ENCODE measurements around the gene SCUBE3.

The SCUBE3 gene

DNA sequence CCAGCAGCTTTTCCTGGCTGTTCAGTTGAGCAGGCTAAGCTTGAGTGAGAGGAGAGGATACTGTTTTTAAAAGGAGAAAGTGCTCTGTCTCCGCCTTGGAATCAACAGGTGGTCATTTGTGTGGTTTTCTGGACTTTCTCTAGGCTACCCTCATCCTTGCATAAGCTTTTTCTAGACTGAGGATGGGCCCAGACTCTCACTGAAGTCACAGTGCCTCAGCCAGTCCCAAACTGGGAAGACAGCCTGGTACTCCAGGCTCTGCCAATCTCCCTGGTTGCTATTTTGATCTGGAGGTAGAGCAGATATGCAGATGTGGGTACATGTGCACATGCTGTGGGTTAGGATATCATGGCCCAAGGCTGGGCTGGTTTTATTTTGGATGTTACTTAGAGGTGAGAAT, 7.0 kb downstream of the SCUBE3 start:
- Histone ChIP-seq H3K27me3 (ENCODE audit: insufficient read depth, low read length) (no peaks in the 10 kb centered on the region), H3K79me2 (ENCODE audit: insufficient read depth, low read length) (no peaks in the 10 kb centered on the region), H4K20me1 (ENCODE audit: insufficient read depth, low read length) (no peaks in the 10 kb centered on the region)

GRCh38 chr6:35223396-35223795, 9.6 kb downstream of the SCUBE3 start:
- Histone ChIP-seq H3K9me2 (ENCODE audit: low read depth, low read length) (no peaks in the 10 kb centered on the region), H4K20me1 (ENCODE audit: insufficient read depth, low read length) (no peaks in the 10 kb centered on the region), H3K9ac (ENCODE audit: low read length) (no peak overlapping the region), H3K9me3 (ENCODE audit: low read length) (no peaks in the 10 kb centered on the region), H3K27me3 (ENCODE audit: insufficient read depth, low read length) (no peaks in the 10 kb centered on the region), H3K4me2 (ENCODE audit: low read length) (no peak overlapping the region), H3K79me2 (ENCODE audit: insufficient read depth, low read length) (no peaks in the 10 kb centered on the region), H3K27ac (ENCODE audit: low read depth, low read length, poor library complexity, severe bottlenecking) (no peak overlapping the region), H3K4me1 (ENCODE audit: insufficient read depth, low read length, severe bottlenecking) (no peaks in the 10 kb centered on the region), H3K36me3 (ENCODE audit: insufficient read depth, low read length) (no peaks in the 10 kb centered on the region), H3F3A (ENCODE audit: insufficient read depth, low read length) (no peaks in the 10 kb centered on the region), H3K4me3 (ENCODE audit: low read depth, low read length, poor library complexity, severe bottlenecking) (no peak overlapping the region), H2AFZ (ENCODE audit: low read length) (no peak overlapping the region)
- TF ChIP-seq, protein P1, sequence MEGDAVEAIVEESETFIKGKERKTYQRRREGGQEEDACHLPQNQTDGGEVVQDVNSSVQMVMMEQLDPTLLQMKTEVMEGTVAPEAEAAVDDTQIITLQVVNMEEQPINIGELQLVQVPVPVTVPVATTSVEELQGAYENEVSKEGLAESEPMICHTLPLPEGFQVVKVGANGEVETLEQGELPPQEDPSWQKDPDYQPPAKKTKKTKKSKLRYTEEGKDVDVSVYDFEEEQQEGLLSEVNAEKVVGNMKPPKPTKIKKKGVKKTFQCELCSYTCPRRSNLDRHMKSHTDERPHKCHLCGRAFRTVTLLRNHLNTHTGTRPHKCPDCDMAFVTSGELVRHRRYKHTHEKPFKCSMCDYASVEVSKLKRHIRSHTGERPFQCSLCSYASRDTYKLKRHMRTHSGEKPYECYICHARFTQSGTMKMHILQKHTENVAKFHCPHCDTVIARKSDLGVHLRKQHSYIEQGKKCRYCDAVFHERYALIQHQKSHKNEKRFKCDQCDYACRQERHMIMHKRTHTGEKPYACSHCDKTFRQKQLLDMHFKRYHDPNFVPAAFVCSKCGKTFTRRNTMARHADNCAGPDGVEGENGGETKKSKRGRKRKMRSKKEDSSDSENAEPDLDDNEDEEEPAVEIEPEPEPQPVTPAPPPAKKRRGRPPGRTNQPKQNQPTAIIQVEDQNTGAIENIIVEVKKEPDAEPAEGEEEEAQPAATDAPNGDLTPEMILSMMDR (IDR thresholded peaks at IDR 0.05; ENCODE audit: low read length), result no peak
- no peak for TF ChIP-seq EZH2 (IDR thresholded peaks at IDR 0.05; ENCODE audit: borderline replicate concordance, low read length)

More for the DNA sequence above, 7.0 kb downstream of the SCUBE3 start:
- no peaks in the 10 kb centered on the region for H3K36me3 ChIP-seq (ENCODE audit: insufficient read depth, low read length)
- TF ChIP-seq EZH2 (IDR thresholded peaks at IDR 0.05; ENCODE audit: borderline replicate concordance, low read length), result no peak
- TF ChIP-seq, protein P1 (IDR thresholded peaks at IDR 0.05; ENCODE audit: low read length), result no peak
- H2AFZ ChIP-seq (ENCODE audit: low read length), result no peak overlapping the region
- H3K9ac ChIP-seq (ENCODE audit: low read length), result no peak overlapping the region
- H3F3A ChIP-seq (ENCODE audit: insufficient read depth, low read length), result no peaks in the 10 kb centered on the region
- no peaks in the 10 kb centered on the region for H3K9me3 ChIP-seq (ENCODE audit: low read length)
- no peaks in the 10 kb centered on the region for H3K9me2 ChIP-seq (ENCODE audit: low read depth, low read length)
- H3K4me1 ChIP-seq (ENCODE audit: insufficient read depth, low read length, severe bottlenecking), result no peaks in the 10 kb centered on the region
- no peak overlapping the region for H3K4me2 ChIP-seq (ENCODE audit: low read length)
- H3K27ac ChIP-seq (ENCODE audit: low read depth, low read length, poor library complexity, severe bottlenecking), result no peak overlapping the region
- H3K4me3 ChIP-seq (ENCODE audit: low read depth, low read length, poor library complexity, severe bottlenecking), result no peak overlapping the region

DNA sequence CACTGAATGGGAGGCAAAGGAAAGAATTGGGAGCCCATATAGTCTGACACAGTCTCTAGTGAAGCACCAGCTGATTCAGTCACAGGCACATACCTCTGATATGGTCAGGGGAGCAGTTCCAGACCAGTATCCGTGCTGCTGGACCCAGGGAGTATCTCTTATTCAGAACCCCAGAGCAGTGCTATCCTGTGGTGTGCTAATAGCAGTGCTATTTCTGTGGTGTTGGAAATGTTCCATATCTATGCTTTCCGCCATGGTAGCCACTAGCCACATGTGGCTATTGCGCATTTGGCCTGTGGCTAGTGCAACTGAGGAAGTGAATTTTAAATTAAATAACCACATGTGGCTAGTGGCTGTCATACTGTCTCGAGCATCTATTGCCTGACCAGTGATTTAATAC, 11.0 kb downstream of the SCUBE3 start:
- Histone ChIP-seq H3K27ac (ENCODE audit: low read depth, low read length, poor library complexity, severe bottlenecking) (no peak overlapping the region), H3K36me3 (ENCODE audit: insufficient read depth, low read length) (no peaks in the 10 kb centered on the region), H3K4me3 (ENCODE audit: low read depth, low read length, poor library complexity, severe bottlenecking) (no peak overlapping the region), H2AFZ (ENCODE audit: low read length) (no peak overlapping the region), H3F3A (ENCODE audit: insufficient read depth, low read length) (no peaks in the 10 kb centered on the region), H4K20me1 (ENCODE audit: insufficient read depth, low read length) (no peaks in the 10 kb centered on the region), H3K4me1 (ENCODE audit: insufficient read depth, low read length, severe bottlenecking) (no peaks in the 10 kb centered on the region), H3K79me2 (ENCODE audit: insufficient read depth, low read length) (no peaks in the 10 kb centered on the region), H3K9me2 (ENCODE audit: low read depth, low read length) (no peaks in the 10 kb centered on the region), H3K4me2 (ENCODE audit: low read length) (no peak overlapping the region), H3K9ac (ENCODE audit: low read length) (no peak overlapping the region), H3K27me3 (ENCODE audit: insufficient read depth, low read length) (no peaks in the 10 kb centered on the region), H3K9me3 (ENCODE audit: low read length) (no peaks in the 10 kb centered on the region)
- TF ChIP-seq EZH2 (IDR thresholded peaks at IDR 0.05; ENCODE audit: borderline replicate concordance, low read length), result no peak
- TF ChIP-seq, protein P1 (IDR thresholded peaks at IDR 0.05; ENCODE audit: low read length), result no peak
